Measurements from ENCODE around the gene S100Z. TPM values are rescaled to one million over a fixed set of nuclear protein-coding genes. Genes with fewer than 3 reads are reported as not detected.

The S100Z gene
- total and polyA plus RNA-seq, 7 donors: 0.25 to 0.69 (median 0.60) TPM; not detected in 4

- Histone ChIP-seq H3K27ac (no peak overlapping the region), H3K4me1 (no peaks in the 10 kb centered on the region), H3K27me3 (no peaks in the 10 kb centered on the region), H3K9me3 (no peaks in the 10 kb centered on the region), H3K36me3 (no peaks in the 10 kb centered on the region), H3K4me3 (no peak overlapping the region)
- 80 to 82% methylated on average over 7 of the region's 7 CpGs for WGBS, 2 donors
- no peak for DNase-seq
- TF ChIP-seq CTCF (IDR thresholded peaks at IDR 0.05): no peak
- TF ChIP-seq POLR2A (IDR thresholded peaks at IDR 0.05): no peak
- TF ChIP-seq EP300 (IDR thresholded peaks at IDR 0.05): no peak
- TF ChIP-seq POLR2AphosphoS5 (IDR thresholded peaks at IDR 0.05): no peak
- intact Hi-C loops (cut with DNase I): no loop called here
Measured at GRCh38 chr5:76805821-76806505, 43.9 kb upstream of the S100Z start.

- Histone ChIP-seq H3K4me1 (no peaks in the 10 kb centered on the region), H3K4me3 (no peak overlapping the region), H3K27me3 (no peaks in the 10 kb centered on the region), H3K27ac (no peak overlapping the region), H3K9me3 (no peaks in the 10 kb centered on the region), H3K36me3 (no peaks in the 10 kb centered on the region)
- DNase-seq: no peak
- TF ChIP-seq CTCF (IDR thresholded peaks at IDR 0.05) (no peak), POLR2A (IDR thresholded peaks at IDR 0.05) (no peak), EP300 (IDR thresholded peaks at IDR 0.05) (no peak), POLR2AphosphoS5 (IDR thresholded peaks at IDR 0.05) (no peak)
- 80 to 82% methylated on average over 3 of the region's 3 CpGs for WGBS, 2 donors
- intact Hi-C loops (cut with DNase I): no loop called here
Measured at GRCh38 chr5:76807296-76807695, 42.5 kb upstream of the S100Z start.

- H3K27ac ChIP-seq: no peak overlapping the region
- no peaks in the 10 kb centered on the region for H3K4me1 ChIP-seq
- DNase-seq: no peak
- H3K9me3 ChIP-seq: no peaks in the 10 kb centered on the region
- no peaks in the 10 kb centered on the region for H3K36me3 ChIP-seq
- H3K4me3 ChIP-seq: no peak overlapping the region
- 86% methylated on average over 5 of the region's 5 CpGs for WGBS, 2 donors
- TF ChIP-seq POLR2AphosphoS5 (IDR thresholded peaks at IDR 0.05) (no peak), CTCF (IDR thresholded peaks at IDR 0.05) (no peak), EP300 (IDR thresholded peaks at IDR 0.05) (no peak), POLR2A (IDR thresholded peaks at IDR 0.05) (no peak)
- H3K27me3 ChIP-seq: no peaks in the 10 kb centered on the region
- intact Hi-C loops (cut with DNase I): no loop called here
Measured at GRCh38 chr5:76808141-76808691, 41.6 kb upstream of the S100Z start.

- intact Hi-C loops (cut with DNase I): no loop called here
- Histone ChIP-seq H3K4me3 (no peak overlapping the region), H3K36me3 (no peaks in the 10 kb centered on the region), H3K27me3 (no peaks in the 10 kb centered on the region), H3K9me3 (no peaks in the 10 kb centered on the region), H3K4me1 (no peaks in the 10 kb centered on the region), H3K27ac (no peak overlapping the region)
- DNase-seq: no peak
- WGBS, 2 donors: 88 to 91% methylated on average over 4 of the region's 4 CpGs
- TF ChIP-seq EP300 (IDR thresholded peaks at IDR 0.05) (no peak), POLR2A (IDR thresholded peaks at IDR 0.05) (no peak), POLR2AphosphoS5 (IDR thresholded peaks at IDR 0.05) (no peak), CTCF (IDR thresholded peaks at IDR 0.05) (no peak)
Measured at GRCh38 chr5:76809141-76809540, 40.7 kb upstream of the S100Z start.
